Measurements from ENCODE around the gene TSSK2. TPM values are rescaled to one million over a fixed set of nuclear protein-coding genes. Genes with fewer than 3 reads are reported as not detected.

TSSK2 gene
- total RNA-seq (2022; extraction: Qiagen RNA extraction; ENCODE audit: low read depth), result not detected in 5 replicates

DNA sequence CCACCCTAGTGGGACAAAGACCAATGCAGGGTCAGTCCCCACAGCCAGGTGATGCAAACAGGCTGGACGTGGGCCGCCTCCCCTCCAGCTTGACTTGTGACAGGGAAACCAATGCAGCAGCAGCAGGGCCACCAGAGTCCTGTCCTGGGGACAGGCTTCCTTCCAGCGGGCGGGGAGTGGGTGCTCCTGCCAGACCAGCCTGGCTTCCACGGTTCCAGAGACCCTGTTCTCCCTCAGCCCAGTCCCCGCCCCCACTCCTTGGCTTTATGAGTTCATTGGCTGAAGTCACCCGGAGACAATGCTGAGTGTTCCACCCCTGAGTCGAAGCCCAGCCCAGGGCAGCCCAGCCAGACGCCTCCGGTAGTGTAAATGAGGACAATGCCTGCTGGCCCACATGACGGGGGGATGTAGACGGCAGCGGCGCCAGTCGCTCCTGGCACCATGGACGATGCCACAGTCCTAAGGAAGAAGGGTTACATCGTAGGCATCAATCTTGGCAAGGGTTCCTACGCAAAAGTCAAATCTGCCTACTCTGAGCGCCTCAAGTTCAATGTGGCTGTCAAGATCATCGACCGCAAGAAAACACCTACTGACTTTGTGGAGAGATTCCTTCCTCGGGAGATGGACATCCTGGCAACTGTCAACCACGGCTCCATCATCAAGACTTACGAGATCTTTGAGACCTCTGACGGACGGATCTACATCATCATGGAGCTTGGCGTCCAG is at the start of gene TSSK2:
Gene TSSK2 (plus strand): TSS at position 350 of the 726 bp plus-strand sequence. CDS start 92 bp downstream, at position 442.

DNA sequence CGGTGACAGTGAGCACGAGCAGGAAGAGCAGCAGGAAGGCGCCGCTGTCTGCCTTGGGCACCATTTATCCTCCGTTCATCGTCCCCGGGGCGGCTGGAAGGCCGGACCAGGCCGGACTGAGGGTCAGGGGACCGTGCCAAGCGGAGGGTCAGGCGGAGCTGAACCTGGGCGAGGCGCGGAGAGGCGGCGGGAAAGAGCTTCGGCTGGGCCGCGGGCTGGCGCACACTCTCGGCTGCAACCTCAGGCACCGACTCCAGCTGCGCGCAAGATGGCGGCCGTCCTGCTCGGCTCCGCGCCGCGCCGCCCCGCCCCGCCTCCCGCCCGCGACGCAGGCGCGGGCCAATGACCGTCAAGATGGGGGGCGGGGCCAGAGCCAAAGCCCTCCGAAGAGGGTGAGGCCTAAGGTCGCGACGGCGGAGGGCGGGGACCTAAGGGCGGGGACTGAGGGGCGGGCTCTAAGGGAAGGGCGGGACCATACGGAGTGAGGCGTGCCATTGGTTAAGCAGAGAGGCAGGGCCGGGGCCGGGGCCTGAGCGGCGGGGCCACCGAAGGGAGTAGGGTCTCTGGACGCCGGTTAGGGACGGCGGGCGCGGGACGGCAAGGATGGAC is 8.9 kb upstream of the TSSK2 start, which contains the start of gene DGCR2:
Gene DGCR2 (minus strand): TSS at position 270 of the 609 bp plus-strand sequence. CDS start 206 bp downstream, at position 64.

DNA sequence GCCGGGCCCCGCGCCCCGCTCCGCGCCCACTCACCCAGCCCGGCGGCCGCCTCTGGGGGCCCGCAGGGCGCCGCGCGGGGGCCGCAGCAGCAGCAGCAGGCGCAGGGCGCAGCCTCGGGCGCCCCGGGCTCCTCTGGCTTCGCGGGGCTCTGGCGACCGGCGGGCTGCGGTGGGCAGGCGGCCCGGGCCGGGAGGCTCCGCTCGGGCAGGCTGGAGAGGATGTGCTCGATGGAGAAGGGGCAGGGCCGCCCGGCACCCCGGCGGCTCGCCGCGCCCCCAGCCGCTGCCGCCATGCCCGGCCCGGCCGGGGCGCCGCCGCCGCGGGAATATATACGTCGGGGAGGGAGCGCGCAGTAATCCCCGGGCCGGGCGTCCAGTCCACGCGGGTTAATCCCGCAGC is 18.9 kb downstream of the TSSK2 start, which contains the start of gene GSC2:
Gene GSC2 (minus strand): TSS at position 302 of the 400 bp plus-strand sequence. CDS start 9 bp downstream, at position 293.

DNA sequence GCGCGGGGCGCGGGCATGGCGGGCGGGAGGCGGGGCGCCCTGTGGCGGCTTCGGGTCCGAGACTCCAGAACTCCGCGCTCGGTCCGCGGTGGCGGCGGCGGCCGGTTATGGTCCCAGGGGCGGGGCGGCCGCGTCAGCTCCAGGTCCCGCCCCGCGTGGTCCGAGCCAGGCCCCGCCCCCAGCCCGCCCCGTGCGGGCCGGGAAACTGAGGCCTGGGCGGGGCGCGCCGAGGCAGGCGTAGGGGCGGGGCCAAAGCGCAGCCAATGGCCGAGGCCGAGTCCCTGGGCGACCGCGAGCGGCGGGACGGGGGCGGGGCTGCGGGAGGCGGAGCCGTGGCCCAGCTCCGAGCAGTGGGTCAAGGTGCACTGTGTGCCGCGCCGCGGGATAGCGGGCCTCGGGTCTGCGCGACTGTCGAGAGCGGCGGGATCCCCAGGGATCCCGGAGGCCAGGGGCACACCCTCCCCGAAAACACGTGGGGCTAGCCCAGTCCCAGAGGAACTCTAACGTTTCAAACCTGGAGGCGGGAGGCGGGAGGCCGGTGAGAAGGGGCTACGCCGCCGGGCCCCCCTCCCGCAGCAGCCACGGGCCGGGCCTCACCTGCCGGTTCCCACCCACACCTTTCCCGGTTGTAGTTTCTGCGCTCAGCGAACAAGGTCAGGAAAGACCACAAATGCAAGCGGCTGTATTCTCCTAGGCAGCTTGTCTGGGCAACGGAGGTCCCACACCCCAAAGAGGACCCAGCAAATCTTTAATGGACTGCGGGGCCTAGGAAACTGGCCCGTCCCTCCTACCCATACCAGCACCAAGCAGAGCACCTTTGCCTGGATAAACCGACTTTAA is 47.8 kb downstream of the TSSK2 start, which contains the start of gene SLC25A1:
Gene SLC25A1 (minus strand): TSS at position 80 of the 840 bp plus-strand sequence. CDS start 63 bp downstream, at position 17.

Other genes starting within 250 kb of the TSSK2 start
- 0.69 to 2.1 TPM (median 0.97 TPM) in 5 replicates for gene DGCR6, start 225.0 kb upstream of the TSSK2 start, total RNA-seq (2022; extraction: Qiagen RNA extraction; ENCODE audit: low read depth)
- gene PRODH, start 195.0 kb upstream of the TSSK2 start, total RNA-seq (2022; extraction: Qiagen RNA extraction; ENCODE audit: low read depth), result 0.38 to 1.6 TPM (median 1.4 TPM) in 5 replicates
- gene DGCR2, start 8.9 kb upstream of the TSSK2 start, total RNA-seq (2022; extraction: Qiagen RNA extraction; ENCODE audit: low read depth), result 16.0 to 24.5 TPM (median 20.6 TPM) in 5 replicates
- 8.9 to 12.9 TPM (median 11.7 TPM) in 5 replicates for gene ESS2, start 13.3 kb downstream of the TSSK2 start, total RNA-seq (2022; extraction: Qiagen RNA extraction; ENCODE audit: low read depth)
- 0.21 TPM in 1 of 5 replicates, not detected in the others for gene GSC2, start 19.0 kb downstream of the TSSK2 start, total RNA-seq (2022; extraction: Qiagen RNA extraction; ENCODE audit: low read depth)
- gene SLC25A1, start 47.4 kb downstream of the TSSK2 start, total RNA-seq (2022; extraction: Qiagen RNA extraction; ENCODE audit: low read depth), result 37.3 to 63.8 TPM (median 60.8 TPM) in 5 replicates
- gene CLTCL1, start 160.4 kb downstream of the TSSK2 start, total RNA-seq (2022; extraction: Qiagen RNA extraction; ENCODE audit: low read depth), result 4.4 to 6.1 TPM (median 5.4 TPM) in 5 replicates

Data from A549 treated with ZK216348 at 1 μM for 4 hours (cell line).